ENCODE results near the gene CADM1.
A peak's percentile ranks its signal among the peaks of the same experiment; 100 is the strongest.

Gene CADM1

DNA sequence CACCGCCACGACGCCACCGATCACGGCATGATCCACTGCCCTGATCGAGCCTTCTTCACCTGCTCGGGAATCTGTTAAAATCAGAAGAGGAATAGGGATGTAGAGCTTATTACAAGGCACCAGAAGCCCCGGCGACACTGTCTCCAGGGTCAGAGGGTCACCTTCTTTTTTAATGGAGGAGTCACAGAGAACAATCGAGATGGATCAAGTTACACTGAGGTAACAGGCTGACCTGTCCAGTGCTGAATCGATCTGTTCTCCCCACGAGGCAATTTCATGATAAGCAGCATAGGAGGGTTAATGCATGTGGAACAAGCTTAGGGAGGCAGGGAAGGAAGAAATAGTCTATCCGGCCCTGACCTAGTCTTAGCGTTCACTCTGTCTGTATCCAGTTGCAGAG, 325.5 kb downstream of the CADM1 start:
- no peak for DNase-seq (ENCODE audit: low spot score)

DNA sequence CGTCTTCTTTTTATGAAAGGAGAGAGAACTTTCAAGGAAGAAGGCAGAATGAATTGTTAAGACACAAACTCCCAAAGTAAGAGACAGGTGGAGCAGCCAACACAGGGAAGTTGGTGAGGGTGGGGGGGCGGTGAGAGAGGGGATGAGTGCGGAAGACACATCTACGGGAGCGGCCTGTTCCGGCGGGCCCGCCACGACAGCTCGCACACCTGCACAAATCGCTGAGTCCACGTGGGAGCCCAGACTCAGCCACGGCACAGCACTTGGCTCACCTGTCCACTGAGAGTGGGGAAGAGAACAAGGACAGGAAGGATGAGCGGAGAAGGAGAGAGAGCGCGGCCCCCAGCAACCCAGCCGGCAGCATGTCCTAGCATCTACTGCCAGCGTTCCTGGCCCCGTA, 331.1 kb downstream of the CADM1 start:
- DNase-seq (ENCODE audit: low spot score): no peak

DNA sequence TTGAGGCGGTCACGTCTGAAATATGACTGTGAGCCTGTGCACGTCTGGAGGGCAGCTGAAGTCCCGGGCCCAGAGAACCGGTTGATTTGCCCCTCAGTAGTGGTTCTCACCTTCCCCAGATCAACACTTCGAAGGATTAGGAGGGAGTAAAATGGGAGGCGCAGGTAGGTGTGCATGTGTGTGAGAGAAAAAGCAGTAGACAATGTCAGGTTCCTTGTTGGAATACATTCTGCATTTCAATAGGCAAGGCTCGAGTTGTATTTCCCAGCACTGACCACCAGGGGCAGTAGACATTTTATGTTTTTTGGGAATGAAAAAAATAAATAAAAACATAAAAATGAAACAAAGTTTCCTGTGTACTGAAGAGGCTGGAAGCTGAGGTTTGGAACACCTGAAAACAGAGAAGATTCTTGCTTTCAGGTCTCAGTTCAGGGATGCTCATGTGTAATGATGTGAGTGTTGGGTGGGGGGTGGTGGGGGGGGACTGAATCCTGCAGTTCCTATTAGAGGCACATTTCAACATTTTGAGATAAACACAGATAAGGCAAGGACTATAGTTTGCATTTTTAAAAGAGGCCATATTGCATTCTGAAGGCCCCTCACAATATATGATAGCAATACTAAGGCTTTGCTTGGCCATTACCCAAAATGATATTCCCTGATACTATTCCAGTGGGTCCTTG, 333.9 kb downstream of the CADM1 start:
- peak; percentile 64 for DNase-seq (ENCODE audit: low spot score)

DNA sequence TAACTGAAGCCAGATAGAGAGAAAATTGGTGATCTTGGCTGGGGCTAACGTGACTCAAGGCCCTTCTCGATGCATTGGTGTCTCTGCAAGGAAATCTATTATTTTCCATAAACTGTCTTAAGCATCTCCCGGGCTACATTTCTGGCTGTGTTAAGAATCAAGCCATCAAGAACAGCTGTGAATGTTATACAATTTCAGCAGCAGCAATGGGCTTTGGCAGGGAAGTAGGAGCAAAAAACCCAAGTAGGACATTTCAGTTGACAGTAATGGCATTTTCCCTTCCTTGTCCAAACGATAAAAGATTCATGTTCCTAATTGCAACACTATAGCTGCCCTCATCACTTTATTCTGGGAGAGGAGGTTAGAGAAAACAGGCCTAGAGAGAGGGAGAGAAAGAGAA, 335.0 kb downstream of the CADM1 start:
- DNase-seq (ENCODE audit: low spot score): no peak

DNA sequence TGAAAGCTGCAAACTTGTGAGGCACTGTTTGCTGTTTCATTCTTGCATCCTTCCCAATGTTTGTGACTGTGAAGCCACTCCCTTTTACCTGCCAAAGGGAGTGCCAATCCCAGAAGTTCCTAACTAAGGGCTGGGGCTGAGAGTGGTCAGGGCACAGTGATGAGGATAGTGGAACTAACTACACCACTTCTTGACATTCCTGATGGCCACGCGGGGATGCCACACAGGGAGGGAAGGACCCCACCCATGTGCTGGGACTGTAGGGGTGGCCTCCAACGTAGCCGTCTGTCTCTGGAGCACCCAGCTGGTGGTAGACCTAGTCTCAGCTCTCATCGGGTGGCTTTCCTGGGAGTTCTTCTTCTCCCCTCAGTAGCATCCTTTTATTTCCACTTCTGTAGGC, 335.5 kb downstream of the CADM1 start:
- no peak for DNase-seq (ENCODE audit: low spot score)

- DNase-seq (ENCODE audit: low spot score): no peak
These were observed 336.0 kb downstream of the CADM1 start for GRCh38 chr11:115168229-115168671.

GRCh38 chr11:115167456-115167855, 336.8 kb downstream of the CADM1 start:
- no peak for DNase-seq (ENCODE audit: low spot score)

DNA sequence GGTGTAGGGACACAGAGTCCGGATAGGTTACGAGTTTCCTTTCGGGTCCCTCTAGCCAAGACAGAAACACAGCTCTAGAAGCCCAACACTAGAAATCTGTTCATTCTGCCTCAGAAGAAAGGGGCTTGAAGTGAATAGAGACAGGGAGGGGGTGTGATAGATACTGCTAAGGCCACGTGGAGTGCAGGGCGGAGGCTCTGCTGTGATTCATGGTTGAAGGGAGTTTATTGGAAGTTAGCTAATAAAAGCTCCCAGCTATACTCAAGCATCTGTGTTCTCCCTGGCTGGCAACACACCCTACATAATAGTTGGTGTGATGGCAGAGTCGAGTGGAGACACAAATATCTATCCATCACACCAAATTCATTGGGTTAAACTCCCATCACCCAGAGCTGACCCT, 337.4 kb downstream of the CADM1 start:
- no peak for DNase-seq (ENCODE audit: low spot score)

DNA sequence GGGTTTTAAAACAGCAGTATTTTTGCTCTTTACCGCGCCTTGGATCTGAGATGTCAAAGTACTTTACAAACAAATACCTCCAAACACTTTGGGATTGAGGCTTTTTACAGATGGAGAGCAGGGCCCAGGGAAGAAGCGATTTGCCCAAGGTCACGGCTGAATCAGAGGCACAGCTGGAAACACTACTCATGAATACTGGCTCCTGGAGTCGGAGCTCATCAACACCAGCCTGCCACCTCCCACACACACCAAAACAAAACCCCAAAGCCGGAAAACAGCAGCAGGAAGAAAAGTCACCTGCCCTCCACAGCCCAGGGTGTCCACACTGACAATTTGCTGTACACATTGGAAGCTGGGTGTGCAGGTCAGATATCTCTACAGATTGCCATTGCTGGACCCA, 339.4 kb downstream of the CADM1 start:
- DNase-seq (ENCODE audit: low spot score): peak; percentile 66

DNA sequence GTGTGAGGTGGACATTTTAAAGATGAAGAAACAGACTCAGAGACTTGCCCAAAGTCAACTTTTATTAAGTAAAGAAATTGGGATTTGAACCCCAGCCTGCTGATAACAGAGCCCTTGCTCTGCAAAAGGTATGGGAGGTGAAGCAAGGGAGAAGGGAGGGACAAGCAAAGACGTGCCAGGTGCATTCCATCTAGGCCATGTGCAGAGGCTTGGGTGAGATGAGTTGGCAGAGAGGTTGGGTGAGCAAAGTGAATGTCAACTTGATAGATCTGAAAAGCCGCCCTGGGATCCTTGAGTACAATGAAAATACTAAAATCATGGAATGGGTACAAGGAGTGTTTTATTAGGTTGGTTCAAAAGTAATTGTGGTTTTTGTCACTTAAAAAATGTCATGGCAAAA, 341.3 kb downstream of the CADM1 start:
- no peak for DNase-seq (ENCODE audit: low spot score)

DNA sequence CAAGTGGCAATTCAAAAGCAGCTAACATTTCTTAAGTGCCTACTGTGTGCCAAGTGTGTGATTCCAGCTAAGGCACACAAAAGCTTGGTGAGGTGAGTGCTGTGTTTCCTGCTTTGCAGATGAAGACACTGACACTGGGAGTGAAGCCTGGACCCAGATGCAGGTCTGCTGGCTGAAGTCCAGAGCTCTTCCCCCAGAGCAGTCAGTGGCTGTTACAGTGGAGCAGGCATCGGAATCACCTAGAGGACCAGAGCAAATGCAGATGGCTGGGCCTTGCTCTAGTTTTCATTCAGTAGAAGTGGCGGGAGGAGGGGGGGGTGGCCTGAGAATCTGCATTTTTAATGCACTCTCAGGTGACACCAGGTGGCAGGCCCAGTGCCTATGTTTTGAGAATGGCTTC, 342.3 kb downstream of the CADM1 start:
- no peak for DNase-seq (ENCODE audit: low spot score)

GRCh38 chr11:115159207-115159606, 345.0 kb downstream of the CADM1 start:
- no peak for DNase-seq (ENCODE audit: low spot score)

GRCh38 chr11:115158053-115158452, 346.2 kb downstream of the CADM1 start:
- no peak for DNase-seq (ENCODE audit: low spot score)

DNA sequence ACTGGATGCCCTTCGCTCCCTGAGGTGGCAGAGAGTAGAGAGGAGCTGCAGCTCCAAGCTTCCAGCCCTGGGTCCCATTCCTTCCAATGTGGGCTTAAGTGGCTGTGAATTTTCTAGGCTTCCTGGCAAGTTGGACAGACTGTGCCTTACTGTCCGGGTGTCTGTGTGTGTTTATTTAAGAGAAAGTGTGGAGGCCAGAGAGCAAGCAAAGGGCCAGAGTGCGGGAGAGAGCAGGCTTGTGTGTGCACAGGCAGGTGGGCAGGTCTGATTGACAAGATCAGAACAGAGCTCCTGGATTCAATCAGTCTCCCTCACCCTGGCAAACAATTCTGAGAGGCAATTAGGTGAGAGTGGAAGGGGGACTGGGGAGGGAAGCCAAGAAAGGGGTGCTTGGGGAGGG, 347.0 kb downstream of the CADM1 start:
- no peak for DNase-seq (ENCODE audit: low spot score)

- no peak for DNase-seq (ENCODE audit: low spot score)
These were observed 348.2 kb downstream of the CADM1 start for GRCh38 chr11:115155978-115156377.

GRCh38 chr11:115155320-115155719, 348.9 kb downstream of the CADM1 start:
- DNase-seq (ENCODE audit: low spot score): no peak

DNA sequence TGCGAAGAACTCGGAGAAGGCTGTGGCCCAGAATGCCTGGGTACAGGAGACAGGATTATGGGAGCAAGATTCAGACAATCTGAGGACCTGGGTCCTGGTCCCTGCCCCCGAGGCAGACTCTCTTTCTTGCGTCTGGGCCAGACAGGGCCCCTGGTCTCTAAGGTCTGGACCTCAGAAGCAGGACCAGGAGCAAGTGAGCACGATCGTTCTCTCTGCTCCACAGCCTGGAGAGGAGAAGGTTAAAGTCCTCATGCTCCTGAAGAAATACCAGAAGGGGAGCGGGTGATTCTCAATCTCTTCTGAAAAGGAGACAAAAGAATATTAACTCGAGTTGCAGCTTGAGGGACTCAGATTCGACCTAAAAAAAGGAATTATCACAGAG, 349.9 kb downstream of the CADM1 start:
- no peak for DNase-seq (ENCODE audit: low spot score)

DNA sequence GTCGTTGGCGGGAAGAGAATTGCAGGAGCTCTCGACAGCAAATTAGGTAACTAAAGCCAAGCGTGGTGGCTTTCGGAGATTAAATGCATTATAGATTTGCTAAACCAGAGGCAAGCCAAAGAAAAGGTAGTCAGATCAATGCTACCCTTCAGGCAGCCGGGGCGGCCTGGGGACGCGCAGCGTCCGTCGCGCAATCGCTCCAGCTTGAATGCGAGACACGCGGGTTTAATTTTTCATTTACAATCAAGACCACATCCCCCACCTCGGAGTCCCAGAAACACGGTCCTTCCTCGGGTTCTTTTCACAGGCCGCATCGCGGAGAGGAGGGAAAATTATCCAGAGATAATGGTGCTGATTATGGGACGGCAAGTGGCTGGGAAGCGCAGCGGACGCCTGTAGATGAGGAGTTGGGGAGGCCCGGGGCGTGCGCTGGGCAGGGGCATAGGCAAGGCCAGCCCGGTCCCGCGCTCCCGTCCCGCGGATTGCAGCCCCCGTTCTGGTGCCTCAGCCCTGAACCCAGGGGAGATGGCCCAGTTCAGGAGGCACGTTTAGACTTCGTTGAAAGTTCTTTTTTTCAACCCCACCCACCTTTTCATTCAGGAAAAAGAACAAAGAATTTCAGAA, 350.4 kb downstream of the CADM1 start:
- no peak for DNase-seq (ENCODE audit: low spot score)

DNA sequence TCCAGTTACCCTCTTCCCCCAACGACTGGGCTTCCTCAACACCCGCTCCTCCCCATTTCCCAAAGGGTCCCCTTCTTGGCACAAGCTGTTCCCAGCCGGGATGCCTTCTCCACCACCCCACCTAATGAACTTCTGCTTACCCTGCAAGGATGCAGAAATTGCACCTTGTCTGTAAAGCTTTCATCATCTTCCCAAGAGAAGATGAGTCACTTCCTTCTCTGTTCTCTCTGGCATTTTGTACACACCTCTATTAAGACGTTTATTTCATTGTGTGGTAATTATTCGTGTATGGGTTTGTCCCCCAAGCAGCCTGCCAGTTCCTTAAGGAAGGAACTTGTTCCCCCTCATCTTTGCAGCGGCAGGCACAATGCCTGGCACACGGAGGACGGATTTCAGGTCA, 351.1 kb downstream of the CADM1 start:
- DNase-seq (ENCODE audit: low spot score): no peak

- DNase-seq (ENCODE audit: low spot score): no peak
These were observed 353.2 kb downstream of the CADM1 start for GRCh38 chr11:115151010-115151409.

- DNase-seq (ENCODE audit: low spot score): no peak
These were observed 355.5 kb downstream of the CADM1 start for GRCh38 chr11:115148691-115149090.

DNA sequence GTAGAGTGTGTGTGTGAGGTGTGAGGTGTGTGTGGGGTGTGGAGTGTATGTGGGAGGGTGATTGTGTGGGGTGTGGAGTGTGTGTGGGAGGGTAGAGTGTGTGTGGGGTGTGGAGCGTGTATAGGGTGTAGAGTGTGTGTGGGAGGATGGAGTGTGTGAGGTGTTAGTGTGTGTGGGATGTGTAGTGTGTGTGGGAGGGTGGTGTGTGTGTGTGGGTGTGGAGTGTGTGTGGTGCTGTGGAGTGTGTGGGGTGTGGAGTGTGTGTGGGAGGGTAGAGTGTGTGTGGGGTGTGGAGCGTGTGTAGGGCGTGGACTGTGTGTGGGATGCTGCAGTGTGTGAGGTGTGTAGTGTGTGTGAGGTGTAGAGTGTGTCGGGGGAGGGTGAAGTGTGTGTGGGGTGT, 356.1 kb downstream of the CADM1 start:
- DNase-seq (ENCODE audit: low spot score): no peak

GRCh38 chr11:115147243-115147807, 356.9 kb downstream of the CADM1 start:
- no peak for DNase-seq (ENCODE audit: low spot score)

DNA sequence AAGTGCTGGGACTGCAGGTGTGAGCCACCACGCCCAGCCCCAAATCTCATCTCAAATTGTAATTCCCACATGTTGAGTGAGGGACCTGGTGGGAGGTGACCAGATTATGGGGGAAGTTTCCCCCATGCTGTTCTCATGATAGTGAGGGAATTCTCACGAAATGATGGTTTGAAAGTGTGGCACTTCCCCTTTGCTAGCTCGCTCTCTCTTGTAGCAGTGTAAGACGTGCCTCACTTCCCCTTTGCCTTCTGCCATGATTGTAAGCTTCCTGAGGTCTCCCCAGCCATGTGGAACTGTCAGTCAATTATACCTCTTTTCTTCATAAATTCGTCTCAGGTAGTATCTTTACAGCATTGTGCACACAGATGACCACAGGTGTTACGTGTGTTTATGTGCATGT, 357.8 kb downstream of the CADM1 start:
- DNase-seq (ENCODE audit: low spot score): no peak

Data from iPS-NIHi11 (cell line).